ENCODE measurements around the gene KMT2E.

The KMT2E gene

GRCh38 chr7:105149827-105150226, 135.8 kb downstream of the KMT2E start:
- TF ChIP-seq ESRRG (CRISPR knock-in tag; IDR thresholded peaks at IDR 0.05) = no peak
- TF ChIP-seq ISL1 (CRISPR knock-in tag; IDR thresholded peaks at IDR 0.05) = no peak
- TF ChIP-seq, protein P1, sequence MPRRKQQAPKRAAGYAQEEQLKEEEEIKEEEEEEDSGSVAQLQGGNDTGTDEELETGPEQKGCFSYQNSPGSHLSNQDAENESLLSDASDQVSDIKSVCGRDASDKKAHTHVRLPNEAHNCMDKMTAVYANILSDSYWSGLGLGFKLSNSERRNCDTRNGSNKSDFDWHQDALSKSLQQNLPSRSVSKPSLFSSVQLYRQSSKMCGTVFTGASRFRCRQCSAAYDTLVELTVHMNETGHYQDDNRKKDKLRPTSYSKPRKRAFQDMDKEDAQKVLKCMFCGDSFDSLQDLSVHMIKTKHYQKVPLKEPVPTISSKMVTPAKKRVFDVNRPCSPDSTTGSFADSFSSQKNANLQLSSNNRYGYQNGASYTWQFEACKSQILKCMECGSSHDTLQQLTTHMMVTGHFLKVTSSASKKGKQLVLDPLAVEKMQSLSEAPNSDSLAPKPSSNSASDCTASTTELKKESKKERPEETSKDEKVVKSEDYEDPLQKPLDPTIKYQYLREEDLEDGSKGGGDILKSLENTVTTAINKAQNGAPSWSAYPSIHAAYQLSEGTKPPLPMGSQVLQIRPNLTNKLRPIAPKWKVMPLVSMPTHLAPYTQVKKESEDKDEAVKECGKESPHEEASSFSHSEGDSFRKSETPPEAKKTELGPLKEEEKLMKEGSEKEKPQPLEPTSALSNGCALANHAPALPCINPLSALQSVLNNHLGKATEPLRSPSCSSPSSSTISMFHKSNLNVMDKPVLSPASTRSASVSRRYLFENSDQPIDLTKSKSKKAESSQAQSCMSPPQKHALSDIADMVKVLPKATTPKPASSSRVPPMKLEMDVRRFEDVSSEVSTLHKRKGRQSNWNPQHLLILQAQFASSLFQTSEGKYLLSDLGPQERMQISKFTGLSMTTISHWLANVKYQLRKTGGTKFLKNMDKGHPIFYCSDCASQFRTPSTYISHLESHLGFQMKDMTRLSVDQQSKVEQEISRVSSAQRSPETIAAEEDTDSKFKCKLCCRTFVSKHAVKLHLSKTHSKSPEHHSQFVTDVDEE (CRISPR knock-in tag; IDR thresholded peaks at IDR 0.05) = no peak
- TF ChIP-seq PATZ1 (CRISPR knock-in tag; IDR thresholded peaks at IDR 0.05; ENCODE audit: borderline replicate concordance) = no peak
- no peak for TF ChIP-seq TOX (CRISPR knock-in tag; IDR thresholded peaks at IDR 0.05; ENCODE audit: borderline replicate concordance)
- TF ChIP-seq ZNF565 (CRISPR knock-in tag; conservative IDR thresholded peaks at IDR 0.05; ENCODE audit: low read depth) = no peak
- no peak for TF ChIP-seq BACH2 (CRISPR knock-in tag; IDR thresholded peaks at IDR 0.05; ENCODE audit: borderline replicate concordance)
- TF ChIP-seq CREB5 (CRISPR knock-in tag; IDR thresholded peaks at IDR 0.05; ENCODE audit: low read depth) = no peak
- ATAC-seq = peak; percentile 77

GRCh38 chr7:105151152-105151551, 137.1 kb downstream of the KMT2E start:
- TF ChIP-seq SNAI2 (CRISPR knock-in tag; IDR thresholded peaks at IDR 0.05) (no peak), GLIS3 (CRISPR knock-in tag; IDR thresholded peaks at IDR 0.05) (no peak), CREB5 (CRISPR knock-in tag; IDR thresholded peaks at IDR 0.05; ENCODE audit: low read depth) (no peak), ZFP3 (CRISPR knock-in tag; IDR thresholded peaks at IDR 0.05) (no peak), CSDC2 (CRISPR knock-in tag; IDR thresholded peaks at IDR 0.05) (no peak), ZC3H10 (CRISPR knock-in tag; IDR thresholded peaks at IDR 0.05) (no peak), TCF4 (CRISPR knock-in tag; IDR thresholded peaks at IDR 0.05; ENCODE audit: borderline replicate concordance) (no peak), PATZ1 (CRISPR knock-in tag; IDR thresholded peaks at IDR 0.05; ENCODE audit: borderline replicate concordance) (no peak)
- TF ChIP-seq, protein P1 (CRISPR knock-in tag; IDR thresholded peaks at IDR 0.05) = no peak
- no peak for ATAC-seq

DNA sequence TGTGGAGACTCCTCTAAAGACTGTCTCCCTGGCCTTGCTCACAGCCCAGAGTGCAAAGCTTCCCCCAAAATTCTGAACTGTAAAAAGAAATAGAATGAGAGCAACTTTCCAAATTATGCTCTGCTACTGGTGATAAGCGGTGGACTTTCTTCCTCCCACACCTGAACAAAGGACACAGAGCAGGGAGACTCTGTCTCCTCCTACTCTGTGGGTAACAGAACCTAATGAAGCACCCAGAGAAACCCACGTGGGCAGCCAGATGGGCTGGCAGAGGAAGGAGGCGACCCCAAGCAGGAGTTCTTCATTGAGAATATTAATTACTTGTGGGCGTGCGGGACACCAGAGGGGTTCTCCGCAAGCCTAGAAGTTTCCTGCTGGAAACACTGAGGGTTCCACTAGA, 139.5 kb downstream of the KMT2E start:
- ATAC-seq = no peak
- TF ChIP-seq ZNF70 (CRISPR knock-in tag; IDR thresholded peaks at IDR 0.05) = no peak
- TF ChIP-seq, protein P2, sequence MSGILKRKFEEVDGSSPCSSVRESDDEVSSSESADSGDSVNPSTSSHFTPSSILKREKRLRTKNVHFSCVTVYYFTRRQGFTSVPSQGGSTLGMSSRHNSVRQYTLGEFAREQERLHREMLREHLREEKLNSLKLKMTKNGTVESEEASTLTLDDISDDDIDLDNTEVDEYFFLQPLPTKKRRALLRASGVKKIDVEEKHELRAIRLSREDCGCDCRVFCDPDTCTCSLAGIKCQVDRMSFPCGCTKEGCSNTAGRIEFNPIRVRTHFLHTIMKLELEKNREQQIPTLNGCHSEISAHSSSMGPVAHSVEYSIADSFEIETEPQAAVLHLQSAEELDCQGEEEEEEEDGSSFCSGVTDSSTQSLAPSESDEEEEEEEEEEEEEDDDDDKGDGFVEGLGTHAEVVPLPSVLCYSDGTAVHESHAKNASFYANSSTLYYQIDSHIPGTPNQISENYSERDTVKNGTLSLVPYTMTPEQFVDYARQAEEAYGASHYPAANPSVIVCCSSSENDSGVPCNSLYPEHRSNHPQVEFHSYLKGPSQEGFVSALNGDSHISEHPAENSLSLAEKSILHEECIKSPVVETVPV (CRISPR knock-in tag; IDR thresholded peaks at IDR 0.05) = no peak
- no peak for TF ChIP-seq ARNTL (CRISPR knock-in tag; IDR thresholded peaks at IDR 0.05; ENCODE audit: borderline replicate concordance, low read depth)
- no peak for TF ChIP-seq PPARA (CRISPR knock-in tag; IDR thresholded peaks at IDR 0.05; ENCODE audit: borderline replicate concordance)
- no peak for TF ChIP-seq ZNF565 (CRISPR knock-in tag; conservative IDR thresholded peaks at IDR 0.05; ENCODE audit: low read depth)
- TF ChIP-seq PATZ1 (CRISPR knock-in tag; IDR thresholded peaks at IDR 0.05; ENCODE audit: borderline replicate concordance) = no peak
- no peak for TF ChIP-seq TCF4 (CRISPR knock-in tag; IDR thresholded peaks at IDR 0.05; ENCODE audit: borderline replicate concordance)
- TF ChIP-seq ZFP30 (CRISPR knock-in tag; IDR thresholded peaks at IDR 0.05) = no peak
- TF ChIP-seq GLIS3 (CRISPR knock-in tag; IDR thresholded peaks at IDR 0.05) = no peak
- TF ChIP-seq, protein P3, sequence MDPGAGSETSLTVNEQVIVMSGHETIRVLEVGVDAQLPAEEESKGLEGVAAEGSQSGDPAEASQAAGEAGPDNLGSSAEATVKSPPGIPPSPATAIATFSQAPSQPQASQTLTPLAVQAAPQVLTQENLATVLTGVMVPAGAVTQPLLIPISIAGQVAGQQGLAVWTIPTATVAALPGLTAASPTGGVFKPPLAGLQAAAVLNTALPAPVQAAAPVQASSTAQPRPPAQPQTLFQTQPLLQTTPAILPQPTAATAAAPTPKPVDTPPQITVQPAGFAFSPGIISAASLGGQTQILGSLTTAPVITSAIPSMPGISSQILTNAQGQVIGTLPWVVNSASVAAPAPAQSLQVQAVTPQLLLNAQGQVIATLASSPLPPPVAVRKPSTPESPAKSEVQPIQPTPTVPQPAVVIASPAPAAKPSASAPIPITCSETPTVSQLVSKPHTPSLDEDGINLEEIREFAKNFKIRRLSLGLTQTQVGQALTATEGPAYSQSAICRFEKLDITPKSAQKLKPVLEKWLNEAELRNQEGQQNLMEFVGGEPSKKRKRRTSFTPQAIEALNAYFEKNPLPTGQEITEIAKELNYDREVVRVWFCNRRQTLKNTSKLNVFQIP (CRISPR knock-in tag; IDR thresholded peaks at IDR 0.05; ENCODE audit: borderline replicate concordance, low read depth) = no peak

Data from SK-N-SH treated with all-trans-retinoic acid at 6 μM for 48 hours (cell line).